Transverse colon (tissue), 4 donors: Measurements from ENCODE around the gene KMT2C.
"Not testable (repeated sequence)": the region's sequence is repeated elsewhere in the genome, so short reads cannot be mapped to it uniquely, and the experiment has no call there.

Experiments
- POLR2A ChIP-seq: fragments of 450-650 bp; IDR thresholded peaks from one replicate; pipeline ENCODE4 v1.6.1; 2016; ENCODE audit warnings: antibody characterized with exemption, mild to moderate bottlenecking, moderate library complexity
- POLR2AphosphoS5 ChIP-seq, 3 donors: sonication (generic); formaldehyde crosslinking; IDR thresholded peaks; one replicate each; pipeline ENCODE4 v1.6.1; 2016; ENCODE audit warnings: antibody characterized with exemption in 3 of 3
- TF ChIP-seq, protein P1 (sequence below), 5 experiments: fragments of 200-600 bp in 3 of 5; fragments of 450-650 bp in 2 of 5; sonication (generic) in 3 of 5; IDR thresholded peaks; 1 replicate in 2 of 5; 2 replicates in 3 of 5; pipeline ENCODE4 v1.5.1; 2016 to 2017; ENCODE audit warnings: antibody characterized with exemption in 5 of 5, inconsistent platforms in 3 of 5, mild to moderate bottlenecking in 2 of 5, moderate library complexity in 1 of 5

GRCh38 chr7:152386136-152386764 is 49.6 kb downstream of the KMT2C start:
- TF ChIP-seq, protein P1, sequence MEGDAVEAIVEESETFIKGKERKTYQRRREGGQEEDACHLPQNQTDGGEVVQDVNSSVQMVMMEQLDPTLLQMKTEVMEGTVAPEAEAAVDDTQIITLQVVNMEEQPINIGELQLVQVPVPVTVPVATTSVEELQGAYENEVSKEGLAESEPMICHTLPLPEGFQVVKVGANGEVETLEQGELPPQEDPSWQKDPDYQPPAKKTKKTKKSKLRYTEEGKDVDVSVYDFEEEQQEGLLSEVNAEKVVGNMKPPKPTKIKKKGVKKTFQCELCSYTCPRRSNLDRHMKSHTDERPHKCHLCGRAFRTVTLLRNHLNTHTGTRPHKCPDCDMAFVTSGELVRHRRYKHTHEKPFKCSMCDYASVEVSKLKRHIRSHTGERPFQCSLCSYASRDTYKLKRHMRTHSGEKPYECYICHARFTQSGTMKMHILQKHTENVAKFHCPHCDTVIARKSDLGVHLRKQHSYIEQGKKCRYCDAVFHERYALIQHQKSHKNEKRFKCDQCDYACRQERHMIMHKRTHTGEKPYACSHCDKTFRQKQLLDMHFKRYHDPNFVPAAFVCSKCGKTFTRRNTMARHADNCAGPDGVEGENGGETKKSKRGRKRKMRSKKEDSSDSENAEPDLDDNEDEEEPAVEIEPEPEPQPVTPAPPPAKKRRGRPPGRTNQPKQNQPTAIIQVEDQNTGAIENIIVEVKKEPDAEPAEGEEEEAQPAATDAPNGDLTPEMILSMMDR (IDR thresholded peaks at IDR 0.05), result not testable (repeated sequence)
- TF ChIP-seq POLR2AphosphoS5 (IDR thresholded peaks at IDR 0.05); POLR2A: not testable (repeated sequence)
